NCI-H345 (cell line): ENCODE measurements around the gene GRK5.
A peak's percentile ranks its signal among the peaks of the same experiment; 100 is the strongest.

ENCODE experiments used
- DNase-seq: peaks from one replicate; lab custom pipeline; 2025; lab: John Stamatoyannopoulos, UW

GRK5 gene

DNA sequence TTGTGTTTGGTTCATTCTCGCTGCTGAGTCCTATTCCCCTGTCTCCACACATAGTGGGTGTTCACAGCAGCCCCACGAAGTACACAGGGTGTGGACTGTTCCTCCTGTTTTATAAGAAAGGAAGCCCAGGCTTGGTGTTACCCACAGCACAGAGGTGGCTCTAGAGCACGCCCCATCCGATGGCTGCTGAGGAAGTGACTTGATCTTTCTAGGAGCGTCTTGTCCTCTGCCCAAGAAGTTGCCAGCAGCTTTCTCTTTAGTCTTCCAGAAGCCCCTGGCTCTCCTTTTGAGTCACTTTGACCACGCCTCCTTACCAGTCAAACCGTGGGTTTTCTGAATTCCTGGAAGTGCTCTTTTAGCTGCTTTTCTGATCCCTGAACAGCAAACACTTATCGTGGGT, 94.0 kb downstream of the GRK5 start:
- DNase-seq, result no peak

- no peak for DNase-seq
Observed at GRCh38 chr10:119302172-119302571, 94.8 kb downstream of the GRK5 start.

GRCh38 chr10:119302591-119303253, 95.4 kb downstream of the GRK5 start:
- DNase-seq, result no peak

GRCh38 chr10:119303886-119304285, 96.5 kb downstream of the GRK5 start:
- DNase-seq, result no peak

- DNase-seq, result no peak
Observed at GRCh38 chr10:119304541-119304940, 97.2 kb downstream of the GRK5 start.

DNA sequence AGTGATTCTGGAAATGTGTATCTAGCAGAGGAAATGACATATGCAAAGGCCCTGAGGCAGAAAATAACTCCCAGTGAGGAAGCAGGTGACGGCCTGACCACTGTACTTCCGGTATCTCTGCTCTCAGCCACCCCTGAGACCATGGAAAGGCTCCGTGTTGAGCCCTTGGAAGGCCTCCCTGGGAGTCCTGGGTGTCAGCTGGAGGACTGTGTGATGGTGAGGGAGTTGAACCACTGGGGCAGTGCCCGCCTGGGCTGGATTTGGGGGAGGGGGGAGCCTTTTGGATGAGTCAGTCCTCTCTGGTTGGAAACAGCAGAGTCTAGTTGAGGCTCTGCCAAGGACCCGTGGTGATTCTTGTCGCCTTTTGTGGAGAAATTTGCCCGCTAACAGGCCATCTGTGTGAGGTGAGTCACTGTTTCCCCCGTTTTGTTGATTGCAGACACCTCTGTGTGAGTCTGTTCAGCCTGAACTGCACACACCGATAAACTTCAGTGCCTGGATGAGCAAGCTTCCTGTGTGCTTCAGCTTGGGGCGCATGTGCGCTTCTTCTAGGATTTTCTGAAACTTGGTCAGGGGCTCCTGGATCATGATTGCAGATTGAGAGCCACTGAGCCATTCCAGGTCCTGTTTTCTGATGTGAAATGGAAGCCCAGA, 98.6 kb downstream of the GRK5 start:
- DNase-seq, result no peak

DNA sequence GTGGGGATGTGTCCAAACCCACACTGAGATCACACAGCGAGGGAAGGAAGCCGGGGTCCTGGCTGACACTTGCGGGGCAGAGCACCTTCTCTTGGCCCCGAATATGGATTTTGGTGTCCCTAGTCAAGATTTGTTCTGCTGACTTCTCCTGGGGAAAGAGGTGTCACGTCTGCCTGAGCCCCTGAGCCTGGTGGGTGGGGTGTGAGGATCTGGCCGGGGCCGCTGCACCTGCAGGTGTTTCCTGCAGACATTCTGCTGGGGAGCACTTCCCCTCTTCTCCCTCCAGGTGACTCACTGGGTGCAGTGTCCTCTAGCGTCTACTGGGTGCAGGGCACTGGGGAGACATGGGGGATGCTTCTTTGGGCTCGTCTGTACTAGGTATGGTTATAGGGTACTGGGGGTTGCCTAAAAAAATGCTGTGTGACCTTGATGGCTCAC, 99.2 kb downstream of the GRK5 start:
- no peak for DNase-seq

DNA sequence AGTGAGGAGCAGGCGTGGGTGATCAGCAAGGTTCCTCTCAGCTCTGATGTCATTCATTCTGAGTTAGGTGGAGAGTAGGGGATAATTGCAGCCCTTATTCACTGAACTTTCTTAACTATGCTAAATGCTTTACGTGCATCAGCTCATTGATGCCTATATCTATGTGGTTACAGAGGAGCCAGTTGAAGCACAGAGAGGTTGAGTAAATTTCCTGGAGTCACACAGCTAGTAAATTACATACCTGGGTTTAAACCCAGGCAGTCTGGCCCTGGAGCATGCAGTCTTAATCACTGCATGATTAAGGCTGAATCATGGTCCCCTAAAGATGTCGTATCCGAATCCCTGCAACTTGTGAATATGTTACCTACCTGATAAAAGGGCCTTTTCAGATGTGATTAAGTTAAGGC, 99.6 kb downstream of the GRK5 start:
- DNase-seq, result no peak

DNA sequence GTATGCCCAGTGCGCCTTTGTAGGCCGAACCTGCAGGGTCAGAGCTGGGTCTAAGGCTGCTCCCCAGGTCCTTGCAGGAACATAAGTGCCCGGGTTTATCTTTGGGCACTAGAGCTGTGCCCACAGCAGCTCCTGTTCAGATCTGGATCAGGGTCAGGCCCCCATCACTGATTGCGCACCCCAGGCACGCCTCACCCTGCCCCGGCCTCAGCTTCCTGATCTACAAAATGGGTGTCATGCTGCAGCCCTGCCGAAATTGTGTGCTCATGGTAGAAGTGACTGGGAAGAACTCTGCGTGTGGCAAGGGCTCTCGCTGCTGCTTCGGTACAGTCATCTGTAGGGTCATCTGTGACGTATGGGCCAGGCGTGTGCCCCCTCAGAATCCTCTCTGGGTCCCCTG, 100.7 kb downstream of the GRK5 start:
- no peak for DNase-seq

DNA sequence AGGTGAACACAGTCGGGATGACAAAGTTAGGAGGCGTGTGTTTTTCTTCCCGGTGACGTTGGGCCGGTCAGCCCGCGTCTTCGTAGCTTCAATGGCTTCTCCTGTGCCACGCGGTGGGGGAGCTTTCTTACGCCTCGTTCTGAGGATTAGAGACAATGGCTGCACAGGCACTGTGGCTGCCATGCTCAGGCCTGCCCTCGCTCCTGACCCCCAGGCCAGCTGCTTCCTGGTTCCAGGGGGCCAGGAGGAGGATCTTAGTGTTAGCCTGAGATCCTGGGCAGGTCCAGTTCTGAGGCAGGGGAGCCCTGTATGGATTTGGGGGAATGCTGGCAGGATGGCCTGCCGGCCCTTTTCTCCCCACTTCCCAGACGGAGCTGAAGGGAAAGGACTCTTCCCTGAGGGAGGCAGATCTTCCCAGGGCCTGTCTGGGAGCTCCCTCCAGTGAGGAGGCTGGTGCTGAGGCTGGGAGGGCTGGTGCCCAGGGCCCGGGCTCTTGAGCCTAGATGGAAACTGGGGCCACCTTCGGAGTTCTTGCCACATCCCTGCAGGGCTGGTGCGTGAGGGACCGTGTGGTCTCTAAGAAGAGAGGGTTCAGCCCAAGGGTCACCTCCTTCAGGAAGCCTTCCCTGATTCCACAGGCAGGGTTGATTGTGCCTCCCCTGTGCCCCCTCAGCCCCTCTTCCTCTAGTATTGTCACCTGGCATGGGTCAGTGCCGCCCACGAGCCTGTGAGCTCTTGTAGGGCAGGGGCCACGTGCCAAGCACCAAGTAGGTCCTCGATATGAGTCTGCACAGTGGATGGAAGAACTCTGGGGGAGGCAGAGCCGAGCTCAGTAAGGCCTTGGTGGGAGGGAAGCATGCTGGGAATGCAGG, 101.4 kb downstream of the GRK5 start:
- DNase-seq, result no peak

- DNase-seq, result no peak
Observed at GRCh38 chr10:119309423-119309770, 102.0 kb downstream of the GRK5 start.

- no peak for DNase-seq
Observed at GRCh38 chr10:119310806-119311205, 103.4 kb downstream of the GRK5 start.

DNA sequence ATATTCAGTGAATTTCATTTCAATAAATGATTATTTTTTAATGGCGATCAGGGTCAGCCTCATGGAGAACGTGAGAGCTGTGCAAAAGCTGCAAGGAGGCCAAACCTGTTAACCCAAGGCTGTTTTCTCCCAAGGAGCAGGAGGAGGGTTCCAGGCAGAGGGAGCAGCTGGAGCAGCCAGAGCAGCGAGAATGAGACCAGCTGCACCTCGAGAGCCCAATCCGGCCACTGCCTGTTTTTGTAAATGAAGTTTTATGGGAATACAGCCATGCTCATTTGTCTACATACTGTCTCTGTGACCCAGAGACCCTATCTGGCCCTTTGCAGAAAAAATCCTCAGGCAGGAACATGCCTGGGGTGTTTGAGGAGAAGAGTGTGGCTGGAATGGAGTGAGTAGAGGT, 104.9 kb downstream of the GRK5 start:
- no peak for DNase-seq

GRCh38 chr10:119313024-119313423, 105.7 kb downstream of the GRK5 start:
- DNase-seq, result no peak

DNA sequence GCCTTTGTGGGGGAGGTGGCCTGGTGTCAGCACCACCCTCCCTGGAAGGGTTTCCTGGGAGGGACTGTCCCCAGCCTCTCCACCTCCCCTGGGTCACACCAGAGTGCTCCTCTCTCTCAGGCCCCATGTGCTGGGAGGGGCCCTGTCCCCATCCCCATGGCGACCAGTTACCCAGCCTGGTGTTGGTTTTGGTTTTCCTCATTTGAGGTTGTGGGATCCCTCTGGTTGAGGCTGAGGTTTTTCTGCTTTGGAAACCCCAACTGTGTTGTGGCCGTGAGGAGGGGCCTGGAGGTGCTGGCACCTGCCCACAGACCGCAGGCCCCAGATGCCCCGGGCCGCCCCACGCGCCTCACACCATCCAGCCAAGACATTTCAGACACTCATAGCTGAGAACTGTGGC, 106.3 kb downstream of the GRK5 start:
- DNase-seq, result no peak

DNA sequence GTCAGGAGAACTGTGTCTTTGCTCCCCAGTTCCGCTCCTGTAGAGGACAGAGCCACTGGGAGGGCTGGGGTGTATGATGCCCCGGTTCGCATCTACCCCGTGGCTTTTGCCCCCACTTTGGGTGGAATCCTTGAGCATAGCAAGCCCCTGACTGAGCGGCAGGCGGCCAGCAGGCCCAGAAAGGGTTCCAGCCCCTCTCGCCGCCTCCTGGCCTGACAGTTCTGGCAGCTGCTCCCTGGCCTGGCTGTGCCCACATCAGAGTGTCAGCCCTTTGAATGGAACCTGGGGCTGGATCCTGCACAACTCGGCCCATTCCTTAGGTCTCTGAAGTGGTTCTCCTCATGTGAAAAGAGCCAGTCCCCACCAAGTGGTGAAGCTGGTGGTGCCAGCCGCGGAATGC, 106.7 kb downstream of the GRK5 start:
- DNase-seq, result no peak

GRCh38 chr10:119314486-119314885, 107.1 kb downstream of the GRK5 start:
- no peak for DNase-seq

- peak; percentile 73 for DNase-seq
Observed at GRCh38 chr10:119315128-119316001, 108.0 kb downstream of the GRK5 start.

- no peak for DNase-seq
Observed at GRCh38 chr10:119316002-119316358, 108.6 kb downstream of the GRK5 start.

- no peak for DNase-seq
Observed at GRCh38 chr10:119316729-119317097, 109.3 kb downstream of the GRK5 start.

DNA sequence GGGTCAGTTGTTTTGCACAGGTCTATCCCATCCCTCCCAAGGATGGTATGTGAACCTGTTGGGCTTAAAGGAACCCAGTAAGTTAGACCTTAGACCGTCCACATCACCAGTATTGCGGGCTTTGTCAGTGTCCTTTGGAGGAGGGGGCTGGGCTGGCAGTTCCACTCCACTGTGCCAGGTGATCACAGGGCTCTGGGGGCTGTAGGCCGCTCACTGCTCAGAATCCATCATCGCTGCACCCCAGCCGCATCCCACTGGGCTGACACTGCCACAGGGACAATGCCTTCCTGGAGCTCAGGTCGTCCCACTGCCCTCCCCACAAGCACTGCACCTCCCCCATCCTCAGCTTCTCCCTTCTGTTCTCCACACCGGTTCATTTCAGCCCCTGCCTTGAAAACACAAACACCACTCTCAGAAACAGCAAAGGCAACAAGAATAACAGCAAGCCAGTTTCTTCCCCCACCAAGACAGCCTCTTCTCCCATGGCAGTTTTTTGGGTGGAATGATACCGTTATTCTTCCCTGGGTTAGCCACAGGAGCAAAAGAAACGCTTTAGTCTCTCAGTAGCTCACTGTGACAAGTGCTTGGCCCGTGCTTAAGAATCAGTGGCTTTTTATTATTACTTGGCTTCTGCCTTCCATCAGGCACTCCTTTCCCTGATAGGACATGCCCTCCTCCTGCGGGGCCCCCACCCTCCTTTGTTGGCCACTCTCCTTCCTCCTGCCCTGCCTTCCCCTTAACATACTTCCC, 111.2 kb downstream of the GRK5 start:
- DNase-seq, result no peak
